ENCODE data around the gene WDR53. TPM values are rescaled to one million over a fixed set of nuclear protein-coding genes. Genes with fewer than 3 reads are reported as not detected.

Gene WDR53
- total RNA-seq, result 10 to 100 TPM in 1 of 4 donors, 1 to 10 TPM in 3; 1.6 to 11.5 (median 5.9) TPM

DNA sequence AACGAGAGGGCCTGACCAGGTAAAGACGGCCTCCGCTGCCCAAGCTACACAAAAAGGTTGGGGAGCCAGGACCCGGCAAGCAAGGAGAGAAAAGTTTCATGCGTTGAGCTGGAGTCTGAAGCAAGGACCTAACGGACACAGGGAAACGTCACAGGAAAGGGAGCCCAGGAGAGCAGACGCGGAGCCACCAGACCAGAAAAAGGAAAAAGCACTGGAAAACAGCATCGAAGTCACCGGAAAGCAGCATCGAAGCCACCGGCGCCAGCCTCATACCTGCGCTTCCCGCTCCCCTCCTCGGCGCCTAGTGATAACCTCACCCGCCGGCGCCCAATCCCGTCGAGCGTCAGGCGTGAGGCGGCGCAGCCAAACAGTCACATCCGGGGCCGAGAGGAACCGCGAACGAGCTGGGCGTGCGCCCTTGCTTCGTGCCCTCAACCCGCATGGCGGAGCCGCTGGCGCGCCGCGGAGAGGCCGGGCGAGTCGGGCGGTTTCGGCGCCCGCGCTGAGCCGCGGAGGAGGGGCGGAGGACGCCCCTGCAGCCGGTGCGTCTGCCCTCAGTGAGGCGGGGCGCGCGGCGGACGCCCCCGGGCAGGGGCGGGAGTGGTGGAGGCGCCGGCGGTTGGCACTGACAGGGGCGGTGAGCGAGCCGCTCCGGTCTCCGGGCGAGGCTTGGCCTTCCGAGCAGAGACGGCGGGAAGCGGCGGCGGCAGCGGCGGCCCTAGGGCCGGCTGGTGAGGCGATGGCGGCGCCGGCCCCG lies at the start of gene WDR53, which contains the start of gene FBXO45:
Gene WDR53 (minus strand): TSS at position 309 of the 757 bp plus-strand sequence. CDS start 7,079 bp downstream, outside the sequence.
Gene FBXO45 (plus strand): TSS at position 415 of the 757 bp plus-strand sequence. CDS start 325 bp downstream, at position 740.
- TF ChIP-seq, protein P1, sequence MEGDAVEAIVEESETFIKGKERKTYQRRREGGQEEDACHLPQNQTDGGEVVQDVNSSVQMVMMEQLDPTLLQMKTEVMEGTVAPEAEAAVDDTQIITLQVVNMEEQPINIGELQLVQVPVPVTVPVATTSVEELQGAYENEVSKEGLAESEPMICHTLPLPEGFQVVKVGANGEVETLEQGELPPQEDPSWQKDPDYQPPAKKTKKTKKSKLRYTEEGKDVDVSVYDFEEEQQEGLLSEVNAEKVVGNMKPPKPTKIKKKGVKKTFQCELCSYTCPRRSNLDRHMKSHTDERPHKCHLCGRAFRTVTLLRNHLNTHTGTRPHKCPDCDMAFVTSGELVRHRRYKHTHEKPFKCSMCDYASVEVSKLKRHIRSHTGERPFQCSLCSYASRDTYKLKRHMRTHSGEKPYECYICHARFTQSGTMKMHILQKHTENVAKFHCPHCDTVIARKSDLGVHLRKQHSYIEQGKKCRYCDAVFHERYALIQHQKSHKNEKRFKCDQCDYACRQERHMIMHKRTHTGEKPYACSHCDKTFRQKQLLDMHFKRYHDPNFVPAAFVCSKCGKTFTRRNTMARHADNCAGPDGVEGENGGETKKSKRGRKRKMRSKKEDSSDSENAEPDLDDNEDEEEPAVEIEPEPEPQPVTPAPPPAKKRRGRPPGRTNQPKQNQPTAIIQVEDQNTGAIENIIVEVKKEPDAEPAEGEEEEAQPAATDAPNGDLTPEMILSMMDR (IDR thresholded peaks at IDR 0.05; ENCODE audit: low read depth), result no peak

DNA sequence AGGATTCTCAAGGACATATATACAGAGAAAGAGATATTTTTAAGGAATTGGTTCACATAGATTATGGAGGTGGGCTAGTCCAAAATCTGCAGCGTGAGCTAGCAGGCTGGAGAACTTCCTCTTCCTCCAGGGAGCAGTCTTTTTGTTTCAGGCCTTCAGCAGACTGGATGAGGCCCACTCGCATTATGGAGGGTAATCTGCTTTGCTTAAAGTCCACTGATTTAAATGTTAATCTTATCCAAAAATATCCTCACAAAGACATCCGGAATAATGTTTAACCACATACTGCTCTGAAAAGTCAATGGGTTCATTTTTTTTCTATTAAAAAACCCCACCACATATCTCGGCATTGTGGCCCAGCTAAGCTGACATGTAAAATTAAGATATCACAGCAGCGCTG lies 48.9 kb upstream of the WDR53 start:
- TF ChIP-seq, protein P1 (IDR thresholded peaks at IDR 0.05; ENCODE audit: low read depth), result no peak

DNA sequence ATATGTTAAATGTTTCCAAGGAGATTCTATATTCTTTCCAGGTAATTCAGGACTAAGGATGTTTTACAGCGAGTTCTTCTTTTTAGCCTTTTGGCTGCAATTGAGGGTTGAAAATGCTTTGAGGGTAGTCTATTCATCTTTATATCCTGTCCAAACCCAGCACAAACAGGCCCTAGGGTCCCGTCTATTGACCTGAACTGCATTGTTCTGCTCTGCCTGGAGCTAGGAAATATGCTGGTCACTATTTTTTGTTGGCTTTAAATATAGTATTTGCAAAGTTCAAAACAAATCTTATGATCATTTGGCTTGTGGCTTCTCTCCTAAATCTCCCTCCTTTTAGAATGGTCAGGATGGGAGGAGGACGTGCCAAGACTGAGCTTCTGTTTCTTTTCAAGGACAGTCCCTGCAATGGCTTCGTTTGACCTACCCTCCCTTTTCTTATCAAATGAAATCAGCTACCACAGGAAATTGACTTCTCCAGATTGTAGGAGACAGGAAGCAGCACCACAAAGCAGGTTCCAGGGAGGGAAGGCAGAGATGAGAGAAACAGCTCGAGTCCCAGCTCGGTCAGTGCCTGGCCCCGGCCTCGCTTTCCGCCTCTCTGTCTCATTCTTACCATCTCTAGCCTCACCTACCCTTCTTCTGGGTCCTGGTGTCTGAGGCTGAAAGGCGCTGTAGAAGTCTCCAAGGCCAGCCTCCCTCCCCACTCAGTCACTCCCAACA lies 43.6 kb upstream of the WDR53 start:
- TF ChIP-seq, protein P1 (IDR thresholded peaks at IDR 0.05; ENCODE audit: low read depth), result no peak

DNA sequence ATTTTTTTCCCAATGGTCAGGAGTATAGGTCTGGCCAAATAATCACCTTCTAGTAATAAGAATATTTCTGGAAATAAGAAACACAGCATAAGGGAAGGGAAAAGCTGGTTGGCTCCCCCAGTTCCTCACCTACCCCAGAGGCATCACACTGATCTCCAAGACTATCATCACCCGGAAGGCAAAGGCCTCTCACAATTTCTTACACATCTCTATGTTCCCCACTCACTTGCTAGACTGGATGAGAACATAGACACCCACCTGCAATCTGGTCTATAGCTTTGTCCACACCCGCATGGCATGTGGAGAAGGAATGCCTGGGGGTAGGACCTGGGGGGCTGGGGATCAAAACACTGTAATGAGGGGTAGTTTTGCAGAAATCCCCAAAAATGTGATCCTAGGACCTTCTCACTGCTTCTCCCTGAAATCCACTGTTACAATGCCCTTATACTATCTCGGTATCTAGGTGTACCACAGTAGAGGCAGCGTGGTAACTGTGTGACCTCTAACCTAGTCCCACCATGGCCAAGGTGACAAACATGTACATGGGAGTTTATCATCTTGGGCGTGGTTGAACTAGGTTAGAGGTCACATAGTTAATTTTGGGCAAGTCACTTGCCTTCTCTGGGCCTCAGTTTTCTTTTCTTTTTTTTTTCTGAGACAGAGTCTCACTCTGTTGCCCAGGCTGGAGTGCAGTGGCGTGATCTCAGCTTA lies 41.6 kb upstream of the WDR53 start:
- TF ChIP-seq, protein P1 (IDR thresholded peaks at IDR 0.05; ENCODE audit: low read depth), result no peak

DNA sequence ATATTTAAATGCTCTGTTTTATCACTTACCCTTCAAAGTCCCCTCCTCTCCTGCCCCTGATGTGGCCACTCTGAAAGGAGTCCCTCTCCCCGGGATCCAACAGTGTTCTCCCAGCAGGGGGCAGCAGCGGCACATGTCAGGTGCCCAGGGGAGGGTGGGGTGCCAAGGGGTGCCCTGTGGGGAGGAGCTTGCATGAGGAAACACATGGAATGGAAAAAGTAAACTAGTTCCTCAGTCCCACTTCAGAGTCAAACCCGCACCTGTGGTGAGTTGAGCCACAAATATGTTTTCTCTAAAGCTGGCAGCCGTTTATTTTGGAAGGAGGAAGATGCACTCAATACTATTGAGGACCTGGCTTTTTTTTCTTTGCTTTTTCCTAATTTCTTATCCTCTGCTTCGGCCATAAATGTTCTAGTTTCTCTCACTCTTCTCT lies 41.0 kb upstream of the WDR53 start:
- TF ChIP-seq, protein P1 (IDR thresholded peaks at IDR 0.05; ENCODE audit: low read depth), result no peak

DNA sequence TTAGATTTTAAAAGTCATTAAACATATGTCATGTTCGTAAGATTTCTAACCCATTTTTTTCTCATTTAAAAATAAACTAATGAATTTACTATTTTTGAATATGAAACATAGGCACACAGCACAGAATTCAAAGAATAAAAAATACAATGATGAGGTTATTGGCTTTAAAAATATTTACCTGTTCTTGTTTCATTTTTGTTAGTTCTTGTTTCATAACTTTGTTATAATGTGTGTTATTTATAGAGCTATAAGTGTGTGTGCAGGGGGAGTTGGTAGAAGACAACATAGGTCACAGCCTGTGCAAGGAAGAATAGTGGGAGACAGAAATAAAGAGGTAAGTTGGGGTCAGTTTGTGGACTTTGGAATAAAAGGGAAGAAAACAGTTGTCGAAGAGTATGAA lies 40.3 kb upstream of the WDR53 start:
- TF ChIP-seq, protein P1 (IDR thresholded peaks at IDR 0.05; ENCODE audit: low read depth), result no peak

Data from subcutaneous adipose tissue (tissue), 4 donors.